ENCODE results near the gene WDR33.

GRCh38 chr2:127707890-127708648 lies 102.9 kb downstream of the WDR33 start:
- TF ChIP-seq POLR2A (IDR thresholded peaks at IDR 0.05) (no peak), CTCF (IDR thresholded peaks at IDR 0.05) (no peak)
